GM21576 (cell line): ENCODE measurements around the gene CD38.
A peak's percentile ranks its signal among the peaks of the same experiment; 100 is the strongest.
"Not testable (repeated sequence)": the region's sequence is repeated elsewhere in the genome, so short reads cannot be mapped to it uniquely, and the experiment has no call there.

Experiments
- ATAC-seq: cut with Tn5 transposase; IDR thresholded peaks from one replicate; pipeline ENCODE4 v1.9.1; 2021; ENCODE audit warnings: mild to moderate bottlenecking, moderate library complexity; ENCODE audit not compliant: unreplicated experiment

CD38 gene

GRCh38 chr4:15794905-15795304, 16.8 kb downstream of the CD38 start:
- no peak for ATAC-seq

DNA sequence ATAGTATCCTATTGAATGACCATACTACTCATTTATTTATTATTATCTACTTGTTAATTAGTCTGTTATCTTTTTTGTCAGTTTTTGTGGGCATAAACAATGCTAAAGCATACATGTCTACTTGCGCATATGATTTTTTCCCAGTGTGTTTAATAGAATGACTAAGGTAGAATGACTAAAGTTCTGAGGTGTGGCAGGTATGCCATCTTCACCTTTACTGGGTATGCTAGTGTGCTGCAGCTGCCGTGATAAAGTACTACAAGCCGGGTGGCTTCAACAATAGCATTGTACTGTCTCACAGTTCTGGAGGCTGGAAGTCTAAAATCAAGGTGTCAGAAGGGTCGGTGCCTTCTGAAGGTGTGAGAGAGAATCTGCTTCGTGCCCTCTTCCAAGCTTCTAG, 19.2 kb downstream of the CD38 start:
- ATAC-seq = no peak

DNA sequence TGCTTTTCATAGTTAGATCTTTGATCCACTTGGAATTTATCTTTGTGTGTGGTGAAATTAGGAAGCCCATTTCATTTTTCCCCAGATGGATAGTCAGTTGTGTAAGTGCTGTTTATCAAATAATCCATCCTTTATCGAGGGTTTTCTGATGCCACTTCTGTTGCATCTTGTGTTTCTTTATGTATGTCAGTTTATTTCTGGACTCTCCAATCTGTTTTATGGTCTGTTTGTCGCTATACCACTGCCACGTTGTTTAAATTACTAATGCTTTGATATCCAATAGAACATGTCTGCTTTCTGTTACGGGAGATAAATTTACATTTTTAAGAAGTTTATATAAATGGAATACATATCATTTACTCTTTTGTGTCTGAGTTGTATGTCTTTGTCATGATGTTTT, 21.0 kb downstream of the CD38 start:
- ATAC-seq = no peak

DNA sequence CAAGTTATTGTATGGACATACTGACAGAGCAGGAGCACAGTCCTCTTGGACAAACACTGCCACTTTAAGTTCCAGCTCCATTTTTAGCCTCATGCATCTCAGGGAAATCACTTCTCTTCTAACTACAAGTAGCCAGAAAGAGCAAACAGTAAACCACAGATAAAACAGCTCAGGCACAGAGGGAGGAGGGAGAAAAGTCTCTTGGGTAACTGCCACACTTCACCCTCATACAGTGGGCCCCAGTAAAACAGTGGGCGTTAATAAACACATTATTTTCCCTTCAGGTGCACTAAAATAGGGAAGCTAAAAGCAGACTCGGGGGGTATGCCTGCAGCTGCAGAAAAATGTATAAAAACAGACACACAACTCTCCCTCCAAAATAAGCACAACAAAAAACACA, 21.6 kb downstream of the CD38 start:
- ATAC-seq = no peak

DNA sequence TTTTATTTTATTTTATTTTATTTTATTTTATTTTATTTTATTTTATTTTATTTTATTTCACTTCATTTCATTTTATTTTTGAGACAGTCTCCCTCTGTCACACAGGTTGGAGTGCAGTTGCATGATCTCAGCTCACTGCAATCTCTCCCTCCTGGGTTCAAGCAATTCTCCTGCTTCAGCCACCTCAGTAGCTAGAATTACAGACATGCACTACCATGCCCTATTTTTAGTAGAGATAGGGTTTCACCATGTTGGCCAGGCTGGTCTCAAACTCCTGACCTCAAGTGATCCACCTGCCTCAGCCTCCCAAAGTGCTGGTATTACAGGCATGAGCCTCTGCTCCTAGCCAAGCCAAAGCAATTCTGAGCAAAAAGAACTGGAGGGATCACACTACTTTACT, 24.4 kb downstream of the CD38 start:
- not testable (repeated sequence) for ATAC-seq

DNA sequence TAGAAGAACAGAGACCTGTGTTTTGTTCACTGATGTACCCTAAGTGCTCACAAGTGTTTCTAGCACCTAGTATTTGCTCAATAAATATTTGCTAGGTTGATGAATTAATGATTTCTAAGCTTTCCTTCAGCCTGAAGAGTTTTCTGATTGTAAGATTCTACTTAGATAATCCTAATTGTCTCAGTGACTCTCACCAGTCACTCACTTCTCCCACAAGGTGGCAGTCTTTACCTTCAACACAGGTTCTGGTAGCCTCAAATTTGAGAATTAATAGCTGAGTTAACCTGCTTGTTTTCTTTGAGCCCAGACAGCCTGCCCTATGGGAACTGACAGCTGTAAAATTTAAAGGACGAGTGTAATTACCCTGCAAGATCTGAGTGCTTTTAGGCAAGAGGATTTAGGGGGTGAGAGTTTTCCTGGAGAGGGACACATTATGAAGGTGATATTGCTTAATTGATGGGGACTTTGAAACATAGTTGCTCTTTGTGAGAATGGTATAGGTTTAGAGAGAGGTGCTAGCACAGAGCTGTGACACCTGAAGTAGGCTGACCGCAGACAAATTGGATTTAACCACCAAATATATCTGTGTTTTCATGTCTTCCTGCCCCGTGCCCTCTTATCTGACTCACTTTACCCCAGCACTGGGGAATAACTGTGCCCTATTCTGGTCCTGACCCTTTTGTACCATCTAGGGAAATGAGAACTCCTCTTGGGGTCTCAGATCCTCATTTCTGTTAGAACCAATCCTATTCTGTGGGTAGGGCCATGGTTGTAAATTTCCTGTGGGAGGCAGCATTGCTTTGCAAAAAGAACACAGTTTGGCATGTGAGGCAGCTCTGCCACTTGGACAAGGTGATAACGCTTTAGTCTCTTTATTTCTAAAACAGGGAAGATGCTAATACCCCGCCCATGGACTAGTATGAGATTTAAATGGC, 27.7 kb downstream of the CD38 start:
- peak; percentile 42 for ATAC-seq

GRCh38 chr4:15809058-15809457, 30.9 kb downstream of the CD38 start:
- peak; percentile 72 for ATAC-seq

GRCh38 chr4:15809466-15809865, 31.3 kb downstream of the CD38 start:
- ATAC-seq = no peak

DNA sequence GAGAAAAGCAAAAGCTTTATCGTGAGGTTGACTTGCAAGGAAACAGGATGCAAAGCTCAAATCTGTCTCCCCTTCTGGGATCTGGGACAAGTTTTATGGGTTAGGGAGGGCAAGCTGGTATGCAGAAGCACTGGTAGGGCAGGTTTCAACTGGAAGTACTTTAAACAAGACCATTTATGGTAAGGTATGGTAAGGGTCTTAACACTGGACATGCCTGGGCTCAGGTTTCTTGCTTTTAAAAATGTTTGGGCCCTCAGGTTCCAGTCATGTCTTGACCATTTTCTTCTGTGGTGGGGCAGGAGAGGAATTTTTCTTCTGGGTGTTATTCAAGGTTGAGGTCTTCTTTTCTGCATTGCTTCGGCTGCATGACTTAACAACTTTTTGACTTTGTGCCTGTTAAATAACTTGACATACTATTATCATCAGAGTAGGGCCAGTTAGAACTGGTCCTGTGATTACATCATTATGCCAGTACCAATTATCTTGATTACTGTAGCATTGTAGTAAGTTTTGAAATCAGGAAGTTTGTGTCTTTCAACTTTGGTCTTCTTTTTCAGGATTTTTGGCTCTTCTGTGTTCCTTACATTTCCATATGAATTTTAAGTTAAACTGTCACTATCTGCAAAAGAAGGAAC, 33.7 kb downstream of the CD38 start:
- no peak for ATAC-seq

DNA sequence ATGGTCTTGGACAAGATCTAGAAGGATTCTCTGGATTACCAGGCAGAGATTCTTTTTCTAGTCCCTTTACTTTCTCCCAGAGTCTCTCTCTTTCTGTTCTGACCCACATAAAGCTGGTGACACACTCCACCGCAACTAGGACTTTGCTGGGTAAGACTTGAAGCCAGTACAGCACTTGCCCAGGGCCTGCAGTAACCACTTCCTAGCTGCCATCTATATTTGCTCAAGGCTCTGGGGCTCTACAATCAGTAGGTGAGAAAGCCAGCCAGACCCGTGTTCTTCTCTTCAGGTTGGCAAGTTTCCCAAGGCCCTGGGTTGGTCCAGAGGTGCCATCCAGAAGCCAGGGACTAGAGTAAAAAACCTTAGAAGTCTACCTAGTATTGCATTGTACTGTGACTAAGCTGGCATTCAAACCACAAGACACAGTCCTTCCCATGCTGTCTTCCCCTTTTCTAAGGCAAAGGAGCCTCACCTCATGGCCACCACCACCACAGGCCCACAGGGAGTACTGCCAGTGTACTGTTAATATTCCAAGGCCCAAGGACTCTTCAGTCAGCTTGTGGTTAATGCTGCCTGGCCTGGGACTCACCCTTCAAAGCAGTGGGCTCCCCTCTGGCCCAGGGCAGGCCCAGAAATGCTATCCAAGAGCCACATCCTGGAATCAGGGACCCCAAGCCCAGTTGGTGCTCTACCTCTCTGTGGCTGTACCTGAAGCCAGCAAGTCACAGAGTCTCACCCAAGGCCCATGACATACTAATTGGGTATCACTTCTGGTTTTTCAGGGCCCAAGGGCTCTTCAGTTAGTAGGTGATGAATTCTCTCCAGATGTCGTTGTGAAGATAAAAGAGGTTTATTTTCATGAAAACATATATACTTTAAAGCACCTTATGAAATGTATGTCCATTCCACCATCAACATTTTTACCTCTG, 54.7 kb downstream of the CD38 start:
- no peak for ATAC-seq

DNA sequence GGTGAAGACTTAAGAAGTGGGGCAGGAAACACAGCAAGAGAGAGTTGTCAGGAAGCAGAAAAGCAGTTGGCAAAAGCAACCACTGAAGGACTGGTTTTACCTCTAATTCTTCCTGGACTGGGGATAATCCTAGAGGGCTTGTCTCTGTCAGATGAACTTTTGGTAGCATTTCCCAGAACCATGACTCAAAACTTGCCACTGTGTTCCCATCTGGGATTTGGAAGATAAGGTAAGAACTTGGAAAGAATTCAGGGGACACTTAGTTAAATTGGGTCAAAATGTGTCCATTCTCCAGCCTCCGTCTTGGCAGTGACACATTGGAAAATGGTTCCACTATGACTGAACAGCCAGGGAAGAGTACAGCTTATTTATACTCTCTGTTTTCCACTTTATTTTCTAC, 55.7 kb downstream of the CD38 start:
- ATAC-seq = no peak

- no peak for ATAC-seq
These were observed 58.2 kb downstream of the CD38 start for GRCh38 chr4:15836362-15836761.

- no peak for ATAC-seq
These were observed 59.5 kb downstream of the CD38 start for GRCh38 chr4:15837591-15837990.

- ATAC-seq = not testable (repeated sequence)
These were observed 63.1 kb downstream of the CD38 start for GRCh38 chr4:15841194-15841730.

DNA sequence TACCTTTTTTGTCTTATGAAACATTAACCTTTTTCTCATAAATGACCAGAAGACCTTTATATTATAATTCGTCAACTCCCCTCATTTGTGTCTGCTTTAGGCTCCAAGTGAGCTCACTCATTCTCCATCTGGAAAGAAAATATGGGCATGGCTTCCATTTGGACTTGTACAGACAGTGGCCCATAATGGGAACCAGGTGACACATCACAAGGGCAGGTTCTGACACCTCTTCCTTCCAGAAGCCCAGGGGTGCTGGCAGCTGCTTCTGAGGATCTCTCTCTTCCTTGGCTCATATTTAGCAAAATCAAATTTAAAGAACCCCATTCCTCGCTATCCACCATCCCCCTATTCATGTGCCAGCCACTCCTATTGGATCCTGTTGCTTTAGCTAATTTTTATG, 69.6 kb downstream of the CD38 start:
- ATAC-seq = no peak

- ATAC-seq = no peak
These were observed 70.2 kb downstream of the CD38 start for GRCh38 chr4:15848191-15848842.

GRCh38 chr4:15851969-15852368, 73.8 kb downstream of the CD38 start:
- ATAC-seq = no peak

GRCh38 chr4:15852524-15852923, 74.4 kb downstream of the CD38 start:
- ATAC-seq = no peak

DNA sequence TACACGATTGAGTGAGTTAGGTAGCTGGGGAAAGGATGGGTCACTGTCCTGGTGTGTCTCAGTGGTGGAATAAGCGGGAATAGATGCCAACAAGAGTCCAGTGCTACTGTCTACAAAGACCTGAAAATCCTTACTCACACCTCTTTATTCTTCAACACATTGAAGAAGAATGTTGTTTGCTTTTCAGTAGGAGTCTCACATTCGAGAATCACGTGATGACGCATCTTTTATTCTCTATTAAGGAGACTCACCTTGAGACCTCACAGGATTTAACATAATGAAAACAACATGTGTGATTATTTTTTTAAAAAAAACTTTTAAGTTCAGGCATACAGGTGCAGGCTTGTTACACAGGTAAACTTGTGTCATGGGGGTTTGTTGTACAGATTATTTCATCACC, 75.2 kb downstream of the CD38 start:
- no peak for ATAC-seq

- no peak for ATAC-seq
These were observed 77.8 kb downstream of the CD38 start for GRCh38 chr4:15855804-15856475.
